Measurements from ENCODE around the gene KIF21B. TPM values are rescaled to one million over a fixed set of nuclear protein-coding genes. Genes with fewer than 3 reads are reported as not detected.

The KIF21B gene
- total and polyA plus RNA-seq, 3 experiments from 2014 or later: 9.9 to 37.6 (median 37.5) TPM

- Histone ChIP-seq H3K27me3 (ENCODE audit: insufficient read depth, low read length, poor library complexity, severe bottlenecking) (no peaks in the 10 kb centered on the region), H3K4me1 (ENCODE audit: insufficient read depth, low read length) (no peaks in the 10 kb centered on the region), H3K4me3 (ENCODE audit: low read length) (no peak overlapping the region), H3K27ac (ENCODE audit: low read depth, low read length) (no peak overlapping the region), H3K9me3 (ENCODE audit: low read length) (no peaks in the 10 kb centered on the region), H3K36me3 (ENCODE audit: insufficient read depth, low read length) (peaks cover 51% of the 10 kb centered on the region)
- Mint-ChIP-seq H3K4me1 (peaks cover 0 to 6% (median 4%) of the 10 kb centered on the region in 3 donors), H3K27me3 (no peaks in the 10 kb centered on the region), H3K36me3 (peaks cover 3 to 32% (median 16%) of the 10 kb centered on the region in 3 donors), H3K27ac (peak overlapping the region in 3 of 8 donors; percentile 47 to 75 (median 51)), H3K4me3 (no peak overlapping the region), H3K9me3 (no peaks in the 10 kb centered on the region)
- ChIA-PET POLR2A (no interaction called here), CTCF (interaction anchor here (0.6 kb wide), 1 partner anchor 18 kb away, joined by 3 read pairs; no protein-coding TSS in a partner anchor)
- no peak for DNase-seq
Measured at GRCh38 chr1:201002510-201002909, 21.0 kb downstream of the KIF21B start.

DNA sequence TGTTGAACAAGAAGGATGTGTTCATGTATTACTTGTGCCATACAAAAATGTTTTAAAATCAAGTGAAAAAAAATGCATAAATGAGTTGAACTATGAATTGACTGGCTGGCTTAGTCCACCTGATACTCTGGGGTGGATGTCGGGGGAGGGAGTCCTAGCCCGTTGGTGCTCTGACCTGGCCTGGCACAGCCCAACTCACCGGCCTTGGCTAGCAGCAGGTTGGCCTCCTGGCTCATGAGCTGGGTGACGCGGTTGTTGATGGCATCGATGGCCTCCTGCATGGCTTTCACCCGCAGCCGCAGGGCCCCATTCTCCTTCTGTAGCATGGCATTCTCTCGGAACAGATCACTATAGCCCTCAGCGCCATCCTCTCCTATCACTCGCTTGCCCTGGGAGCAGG is 21.6 kb downstream of the KIF21B start:
- Histone ChIP-seq H3K4me1 (ENCODE audit: insufficient read depth, low read length) (no peaks in the 10 kb centered on the region), H3K4me3 (ENCODE audit: low read length) (no peak overlapping the region), H3K27me3 (ENCODE audit: insufficient read depth, low read length, poor library complexity, severe bottlenecking) (no peaks in the 10 kb centered on the region), H3K27ac (ENCODE audit: low read depth, low read length) (no peak overlapping the region), H3K36me3 (ENCODE audit: insufficient read depth, low read length) (peaks cover 51% of the 10 kb centered on the region), H3K9me3 (ENCODE audit: low read length) (no peaks in the 10 kb centered on the region)
- no peak for DNase-seq
- Mint-ChIP-seq H3K36me3 (peaks cover 6 to 35% (median 20%) of the 10 kb centered on the region in 3 donors), H3K27me3 (no peaks in the 10 kb centered on the region), H3K27ac (peak overlapping the region in 3 of 8 donors; percentile 47 to 54 (median 51)), H3K4me3 (peak overlapping the region in 1 of 7 donors; percentile 34), H3K9me3 (no peaks in the 10 kb centered on the region), H3K4me1 (peaks cover 0 to 7% (median 6%) of the 10 kb centered on the region in 3 donors)
- CTCF ChIA-PET: no interaction called here
- POLR2A ChIA-PET: no interaction called here

DNA sequence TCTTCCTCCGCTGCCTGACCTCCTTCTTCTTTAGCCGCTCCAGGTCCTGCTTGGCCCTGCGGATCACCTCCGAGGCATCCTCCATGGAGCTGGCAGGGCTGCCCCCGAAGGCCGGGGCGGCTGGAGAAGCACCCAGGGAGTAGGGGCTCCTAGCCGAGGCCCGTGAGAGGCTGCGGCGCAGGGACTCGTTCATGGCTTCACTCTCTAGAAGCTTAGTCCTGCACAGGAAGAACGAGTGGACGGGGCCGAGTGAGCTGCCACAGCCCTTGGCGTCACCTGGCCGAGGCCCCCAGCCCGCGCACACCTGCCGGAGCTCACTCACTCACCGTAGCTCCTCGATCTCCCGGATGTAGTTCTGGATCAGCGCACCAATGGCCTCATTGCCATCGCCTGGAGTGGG is 23.1 kb downstream of the KIF21B start:
- Mint-ChIP-seq H3K27me3 (no peaks in the 10 kb centered on the region), H3K36me3 (peaks cover 9 to 51% (median 24%) of the 10 kb centered on the region in 3 donors), H3K9me3 (no peaks in the 10 kb centered on the region), H3K27ac (no peak overlapping the region), H3K4me1 (peaks cover 0 to 10% (median 5%) of the 10 kb centered on the region in 3 donors), H3K4me3 (no peak overlapping the region)
- ChIA-PET POLR2A (interaction anchor here (0.5 kb wide), 1 partner anchor 157 kb away, joined by 3 read pairs; no protein-coding TSS in a partner anchor), CTCF (interaction anchor here (1.1 kb wide), 1 partner anchor 20 kb away, joined by 3 read pairs; no protein-coding TSS in a partner anchor)
- Histone ChIP-seq H3K4me3 (ENCODE audit: low read length) (no peak overlapping the region), H3K4me1 (ENCODE audit: insufficient read depth, low read length) (no peaks in the 10 kb centered on the region), H3K27me3 (ENCODE audit: insufficient read depth, low read length, poor library complexity, severe bottlenecking) (no peaks in the 10 kb centered on the region), H3K36me3 (ENCODE audit: insufficient read depth, low read length) (peaks cover 59% of the 10 kb centered on the region), H3K9me3 (ENCODE audit: low read length) (no peaks in the 10 kb centered on the region), H3K27ac (ENCODE audit: low read depth, low read length) (no peak overlapping the region)
- DNase-seq: no peak

- Mint-ChIP-seq H3K9me3 (no peaks in the 10 kb centered on the region), H3K27me3 (no peaks in the 10 kb centered on the region), H3K27ac (no peak overlapping the region), H3K4me3 (no peak overlapping the region), H3K36me3 (peaks cover 9 to 58% (median 21%) of the 10 kb centered on the region in 3 donors), H3K4me1 (peaks cover 0 to 10% (median 5%) of the 10 kb centered on the region in 3 donors)
- no peaks in the 10 kb centered on the region for H3K9me3 ChIP-seq (ENCODE audit: low read length)
- POLR2A ChIA-PET: interaction anchor here (0.5 kb wide), 1 partner anchor 157 kb away, joined by 3 read pairs; no protein-coding TSS in a partner anchor
- no peak for DNase-seq
- no peaks in the 10 kb centered on the region for H3K27me3 ChIP-seq (ENCODE audit: insufficient read depth, low read length, poor library complexity, severe bottlenecking)
- H3K36me3 ChIP-seq (ENCODE audit: insufficient read depth, low read length): peaks cover 56% of the 10 kb centered on the region
- H3K27ac ChIP-seq (ENCODE audit: low read depth, low read length): no peak overlapping the region
- CTCF ChIA-PET: no interaction called here
- H3K4me1 ChIP-seq (ENCODE audit: insufficient read depth, low read length): no peaks in the 10 kb centered on the region
- no peak overlapping the region for H3K4me3 ChIP-seq (ENCODE audit: low read length)
Measured at GRCh38 chr1:200999667-201000066, 23.8 kb downstream of the KIF21B start.

- no peaks in the 10 kb centered on the region for H3K9me3 Mint-ChIP-seq
- H3K36me3 ChIP-seq (ENCODE audit: insufficient read depth, low read length): peaks cover 46% of the 10 kb centered on the region
- peaks cover 9 to 71% (median 21%) of the 10 kb centered on the region in 3 donors for H3K36me3 Mint-ChIP-seq
- ChIA-PET POLR2A (no interaction called here), CTCF (interaction anchor here (0.6 kb wide), 1 partner anchor 22 kb away, joined by 3 read pairs; no protein-coding TSS in a partner anchor)
- H3K4me1 ChIP-seq (ENCODE audit: insufficient read depth, low read length): no peaks in the 10 kb centered on the region
- no peaks in the 10 kb centered on the region for H3K9me3 ChIP-seq (ENCODE audit: low read length)
- H3K27ac Mint-ChIP-seq: peak overlapping the region in 1 of 8 donors; percentile 1
- no peak overlapping the region for H3K27ac ChIP-seq (ENCODE audit: low read depth, low read length)
- H3K4me1 Mint-ChIP-seq: peaks cover 0 to 10% (median 5%) of the 10 kb centered on the region in 3 donors
- no peak overlapping the region for H3K4me3 ChIP-seq (ENCODE audit: low read length)
- H3K4me3 Mint-ChIP-seq: no peak overlapping the region
- no peaks in the 10 kb centered on the region for H3K27me3 Mint-ChIP-seq
- no peaks in the 10 kb centered on the region for H3K27me3 ChIP-seq (ENCODE audit: insufficient read depth, low read length, poor library complexity, severe bottlenecking)
- DNase-seq: no peak
Measured at GRCh38 chr1:200998323-200998722, 25.2 kb downstream of the KIF21B start.

DNA sequence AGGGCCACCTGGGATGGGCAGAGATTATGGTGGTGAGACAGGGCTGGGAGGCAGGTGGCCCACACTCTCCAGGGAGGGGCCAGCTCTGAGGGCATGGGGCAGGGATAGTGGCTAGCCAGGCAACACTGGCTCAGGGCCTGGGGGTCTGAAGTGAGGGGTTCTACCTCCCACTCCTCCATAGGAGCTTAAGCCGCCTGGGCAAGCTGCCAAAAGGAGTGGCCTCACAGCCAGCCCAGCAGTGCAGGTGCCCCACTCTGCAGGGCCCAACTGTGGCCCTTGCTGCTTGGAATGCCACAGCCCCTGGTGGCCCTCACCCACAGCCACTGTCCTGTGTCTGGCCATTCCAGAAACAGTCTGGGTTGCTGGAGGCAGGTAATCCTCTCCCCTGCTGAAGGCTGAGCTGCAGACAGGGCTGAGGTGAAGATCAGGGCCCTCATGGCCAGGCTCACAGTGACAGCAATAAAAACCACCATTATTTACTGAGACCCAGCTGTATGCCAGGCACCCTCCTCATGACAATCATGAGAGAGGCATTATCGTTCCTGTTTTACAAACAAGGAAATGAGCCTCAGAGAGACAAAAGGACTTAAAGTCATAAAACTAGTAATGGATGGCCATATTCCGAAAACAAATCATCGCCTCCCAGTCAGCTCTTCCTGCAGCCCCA is 31.0 kb downstream of the KIF21B start:
- CTCF ChIA-PET: interaction anchor here (0.9 to 1.4 kb wide), 6 partner anchors 13 to 51 kb away, joined by 3 to 6 read pairs (median 4); no protein-coding TSS in a partner anchor
- no peaks in the 10 kb centered on the region for H3K27me3 ChIP-seq (ENCODE audit: insufficient read depth, low read length, poor library complexity, severe bottlenecking)
- peak overlapping the region in 1 of 8 donors; percentile 36 for H3K27ac Mint-ChIP-seq
- peaks cover 71% of the 10 kb centered on the region for H3K36me3 ChIP-seq (ENCODE audit: insufficient read depth, low read length)
- no peak overlapping the region for H3K4me3 ChIP-seq (ENCODE audit: low read length)
- DNase-seq: no peak
- no peaks in the 10 kb centered on the region for H3K9me3 Mint-ChIP-seq
- no peak overlapping the region for H3K4me3 Mint-ChIP-seq
- H3K9me3 ChIP-seq (ENCODE audit: low read length): no peaks in the 10 kb centered on the region
- no peak overlapping the region for H3K27ac ChIP-seq (ENCODE audit: low read depth, low read length)
- no peaks in the 10 kb centered on the region for H3K27me3 Mint-ChIP-seq
- POLR2A ChIA-PET: no interaction called here
- H3K4me1 Mint-ChIP-seq: peaks cover 0 to 7% (median 3%) of the 10 kb centered on the region in 3 donors
- peaks cover 5 to 96% (median 15%) of the 10 kb centered on the region in 3 donors for H3K36me3 Mint-ChIP-seq
- H3K4me1 ChIP-seq (ENCODE audit: insufficient read depth, low read length): no peaks in the 10 kb centered on the region

GRCh38 chr1:200991097-200991614 is 32.4 kb downstream of the KIF21B start:
- peaks cover 0 to 98% (median 8%) of the 10 kb centered on the region in 3 donors for H3K36me3 Mint-ChIP-seq
- H3K27ac ChIP-seq (ENCODE audit: low read depth, low read length): no peak overlapping the region
- H3K36me3 ChIP-seq (ENCODE audit: insufficient read depth, low read length): peaks cover 73% of the 10 kb centered on the region
- no peaks in the 10 kb centered on the region for H3K27me3 Mint-ChIP-seq
- H3K9me3 Mint-ChIP-seq: no peaks in the 10 kb centered on the region
- ChIA-PET CTCF (interaction anchor here (1.2 to 3.8 kb wide), 5 partner anchors 12 to 51 kb away, joined by 4 to 23 read pairs (median 4); no protein-coding TSS in a partner anchor), POLR2A (no interaction called here)
- H3K4me1 ChIP-seq (ENCODE audit: insufficient read depth, low read length): no peaks in the 10 kb centered on the region
- peaks cover 0 to under 1% (median 0%) of the 10 kb centered on the region in 3 donors for H3K4me1 Mint-ChIP-seq
- H3K4me3 Mint-ChIP-seq: no peak overlapping the region
- no peak for DNase-seq
- no peaks in the 10 kb centered on the region for H3K27me3 ChIP-seq (ENCODE audit: insufficient read depth, low read length, poor library complexity, severe bottlenecking)
- no peaks in the 10 kb centered on the region for H3K9me3 ChIP-seq (ENCODE audit: low read length)
- no peak overlapping the region for H3K4me3 ChIP-seq (ENCODE audit: low read length)
- H3K27ac Mint-ChIP-seq: peak overlapping the region in 1 of 8 donors; percentile 12

GRCh38 chr1:200990114-200990513 is 33.4 kb downstream of the KIF21B start:
- no peak for DNase-seq
- ChIA-PET POLR2A (interaction anchor here (1.0 kb wide), 1 partner anchor 30 kb away, joined by 6 read pairs; no protein-coding TSS in a partner anchor), CTCF (interaction anchor here (0.9 to 3.8 kb wide), 6 partner anchors 11 to 53 kb away, joined by 3 to 23 read pairs (median 5); no protein-coding TSS in a partner anchor)
- Mint-ChIP-seq H3K27me3 (no peaks in the 10 kb centered on the region), H3K4me1 (no peaks in the 10 kb centered on the region), H3K27ac (peak overlapping the region in 2 of 8 donors; percentile 32 to 74), H3K9me3 (no peaks in the 10 kb centered on the region), H3K4me3 (no peak overlapping the region), H3K36me3 (peaks cover 0 to 97% (median 8%) of the 10 kb centered on the region in 3 donors)
- no peaks in the 10 kb centered on the region for H3K4me1 ChIP-seq (ENCODE audit: insufficient read depth, low read length)
- H3K9me3 ChIP-seq (ENCODE audit: low read length): no peaks in the 10 kb centered on the region
- H3K27ac ChIP-seq (ENCODE audit: low read depth, low read length): no peak overlapping the region
- H3K36me3 ChIP-seq (ENCODE audit: insufficient read depth, low read length): peaks cover 67% of the 10 kb centered on the region
- H3K27me3 ChIP-seq (ENCODE audit: insufficient read depth, low read length, poor library complexity, severe bottlenecking): no peaks in the 10 kb centered on the region
- no peak overlapping the region for H3K4me3 ChIP-seq (ENCODE audit: low read length)
